Testis (tissue), 3 donors: Measurements from ENCODE around the gene ACBD6. TPM values are rescaled to one million over a fixed set of nuclear protein-coding genes. Genes with fewer than 3 reads are reported as not detected.

Source experiments
- DNase-seq: peaks from one replicate; pipeline ENCODE4 v3.0.0-alpha.2; 2019
- H3K27ac ChIP-seq, 2 donors: fragments of 200-600 bp; sonication (generic); one replicate each; pipeline ENCODE4 v1.5.1; 2019
- H3K27me3 ChIP-seq: fragments of 200-600 bp; sonication (generic); one replicate; pipeline ENCODE4 v1.5.1; 2019
- H3K36me3 ChIP-seq: fragments of 200-600 bp; sonication (generic); one replicate; pipeline ENCODE4 v1.5.1; 2017; ENCODE audit warnings: low read depth; ENCODE audit errors: missing control alignments
- H3K4me1 ChIP-seq: fragments of 200-600 bp; sonication (generic); one replicate; pipeline ENCODE4 v1.5.1; 2019
- H3K4me3 ChIP-seq, 2 donors: fragments of 200-600 bp; sonication (generic); one replicate each; pipeline ENCODE4 v1.5.1; 2017 to 2019
- H3K9me3 ChIP-seq: fragments of 200-600 bp; sonication (generic); one replicate; pipeline ENCODE4 v1.5.1; 2017
- POLR2A ChIP-seq: fragments of 450-650 bp; IDR thresholded peaks from one replicate; pipeline ENCODE4 v1.6.1; 2017; ENCODE audit warnings: antibody characterized with exemption, mild to moderate bottlenecking, moderate library complexity
- WGBS, 2 donors: methylation state at CpG; one replicate each; pipeline ENCODE4 v1.1.5; 2018; 5-methylcytosine and 5-hydroxymethylcytosine counted together
- intact Hi-C: fragments of 100-400 bp; cut with DNase I; formaldehyde crosslinking; loops from one replicate; pipeline ENCODE4 v1.15.1; 2023; ENCODE audit warnings: low total_unique reads
- polyA plus RNA-seq: library from polyadenylated mRNA; stranded (reverse); fragments of 350-450 nt; fragmentation: Illumina TruSeq; extraction: RNeasy Lipid Tissue Mini Kit (QIAGEN cat#74804); gene quantifications from one replicate; pipeline ENCODE4 v1.2.3, GENCODE V29; 2014; ENCODE audit warnings: low read depth, low replicate concordance; ENCODE audit not compliant: insufficient read depth
- total RNA-seq, 2 donors: library from RNA; depleted of rRNA; stranded (reverse); fragments of >200 nt; gene quantifications; one replicate each; pipeline ENCODE4 v1.2.3, GENCODE V29; 2016
- TF ChIP-seq, protein P1 (sequence below), 3 experiments: fragments of 450-650 bp in 2 of 3; fragments of 200-600 bp in 1 of 3; sonication (generic) in 1 of 3; IDR thresholded peaks; one replicate each; pipeline ENCODE4 v1.5.1; 2016 to 2019; ENCODE audit warnings: antibody characterized with exemption in 3 of 3, mild to moderate bottlenecking in 2 of 3, moderate library complexity in 1 of 3

The ACBD6 gene
- total and polyA plus RNA-seq, 3 donors from 2014 or later = 61.9 to 102 (median 97.2) TPM

DNA sequence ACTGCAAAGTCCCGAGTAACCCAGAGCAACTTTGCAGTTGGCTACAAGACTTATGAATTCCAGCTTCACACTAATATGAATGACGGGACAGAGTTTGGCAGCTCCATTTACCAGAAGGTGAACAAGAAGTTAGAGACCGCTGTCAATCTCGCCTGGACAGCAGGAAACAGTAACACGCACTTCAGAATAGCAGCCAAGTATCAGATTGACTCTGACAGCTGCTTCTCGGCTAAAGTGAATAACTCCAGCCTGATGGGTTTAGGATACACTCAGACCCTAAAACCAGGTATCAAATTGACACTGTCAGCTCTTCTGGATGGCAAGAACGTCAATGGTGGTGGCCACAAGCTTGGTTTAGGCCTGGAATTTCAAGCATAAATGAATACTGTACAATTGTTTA lies 66.8 kb downstream of the ACBD6 start:
- intact Hi-C loops = no loop called here
- H3K9me3 ChIP-seq = no peaks in the 10 kb centered on the region
- TF ChIP-seq, protein P1, sequence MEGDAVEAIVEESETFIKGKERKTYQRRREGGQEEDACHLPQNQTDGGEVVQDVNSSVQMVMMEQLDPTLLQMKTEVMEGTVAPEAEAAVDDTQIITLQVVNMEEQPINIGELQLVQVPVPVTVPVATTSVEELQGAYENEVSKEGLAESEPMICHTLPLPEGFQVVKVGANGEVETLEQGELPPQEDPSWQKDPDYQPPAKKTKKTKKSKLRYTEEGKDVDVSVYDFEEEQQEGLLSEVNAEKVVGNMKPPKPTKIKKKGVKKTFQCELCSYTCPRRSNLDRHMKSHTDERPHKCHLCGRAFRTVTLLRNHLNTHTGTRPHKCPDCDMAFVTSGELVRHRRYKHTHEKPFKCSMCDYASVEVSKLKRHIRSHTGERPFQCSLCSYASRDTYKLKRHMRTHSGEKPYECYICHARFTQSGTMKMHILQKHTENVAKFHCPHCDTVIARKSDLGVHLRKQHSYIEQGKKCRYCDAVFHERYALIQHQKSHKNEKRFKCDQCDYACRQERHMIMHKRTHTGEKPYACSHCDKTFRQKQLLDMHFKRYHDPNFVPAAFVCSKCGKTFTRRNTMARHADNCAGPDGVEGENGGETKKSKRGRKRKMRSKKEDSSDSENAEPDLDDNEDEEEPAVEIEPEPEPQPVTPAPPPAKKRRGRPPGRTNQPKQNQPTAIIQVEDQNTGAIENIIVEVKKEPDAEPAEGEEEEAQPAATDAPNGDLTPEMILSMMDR (IDR thresholded peaks at IDR 0.05) = no peak
- TF ChIP-seq POLR2A = no peak
- no peaks in the 10 kb centered on the region for H3K27me3 ChIP-seq
- DNase-seq = no peak
- no peaks in the 10 kb centered on the region for H3K36me3 ChIP-seq
- no peaks in the 10 kb centered on the region for H3K4me1 ChIP-seq
- H3K27ac ChIP-seq = no peak overlapping the region
- no peak overlapping the region for H3K4me3 ChIP-seq
- 94 to 98% methylated on average over 7 of the region's 7 CpGs for WGBS, 2 donors

GRCh38 chr1:180433873-180434272 lies 68.5 kb downstream of the ACBD6 start:
- intact Hi-C loops = no loop called here
- H3K4me1 ChIP-seq = no peaks in the 10 kb centered on the region
- H3K36me3 ChIP-seq = no peaks in the 10 kb centered on the region
- H3K27ac ChIP-seq = no peak overlapping the region
- DNase-seq = no peak
- H3K9me3 ChIP-seq = no peaks in the 10 kb centered on the region
- 85 to 92% methylated on average over 2 of the region's 2 CpGs for WGBS, 2 donors
- no peak overlapping the region for H3K4me3 ChIP-seq
- H3K27me3 ChIP-seq = no peaks in the 10 kb centered on the region
- TF ChIP-seq, protein P1 (IDR thresholded peaks at IDR 0.05) = no peak
- TF ChIP-seq POLR2A = no peak

GRCh38 chr1:180431683-180432082 lies 70.7 kb downstream of the ACBD6 start:
- DNase-seq = no peak
- Histone ChIP-seq H3K27ac (no peak overlapping the region), H3K4me1 (no peaks in the 10 kb centered on the region), H3K9me3 (no peaks in the 10 kb centered on the region), H3K27me3 (no peaks in the 10 kb centered on the region), H3K4me3 (no peak overlapping the region), H3K36me3 (no peaks in the 10 kb centered on the region)
- WGBS, 2 donors = 90 to 93% methylated on average over 6 of the region's 6 CpGs
- TF ChIP-seq, protein P1 (IDR thresholded peaks at IDR 0.05) = no peak
- no peak for TF ChIP-seq POLR2A
- intact Hi-C loops = no loop called here

- intact Hi-C loops = no loop called here
- Histone ChIP-seq H3K27ac (no peak overlapping the region), H3K4me3 (no peak overlapping the region), H3K36me3 (no peaks in the 10 kb centered on the region), H3K4me1 (no peaks in the 10 kb centered on the region), H3K27me3 (no peaks in the 10 kb centered on the region), H3K9me3 (no peaks in the 10 kb centered on the region)
- no peak for DNase-seq
- 93 to 95% methylated on average over 4 of the region's 4 CpGs for WGBS, 2 donors
- TF ChIP-seq, protein P1 (IDR thresholded peaks at IDR 0.05) = no peak
- no peak for TF ChIP-seq POLR2A
Measured at GRCh38 chr1:180428782-180429695, 73.3 kb downstream of the ACBD6 start.

DNA sequence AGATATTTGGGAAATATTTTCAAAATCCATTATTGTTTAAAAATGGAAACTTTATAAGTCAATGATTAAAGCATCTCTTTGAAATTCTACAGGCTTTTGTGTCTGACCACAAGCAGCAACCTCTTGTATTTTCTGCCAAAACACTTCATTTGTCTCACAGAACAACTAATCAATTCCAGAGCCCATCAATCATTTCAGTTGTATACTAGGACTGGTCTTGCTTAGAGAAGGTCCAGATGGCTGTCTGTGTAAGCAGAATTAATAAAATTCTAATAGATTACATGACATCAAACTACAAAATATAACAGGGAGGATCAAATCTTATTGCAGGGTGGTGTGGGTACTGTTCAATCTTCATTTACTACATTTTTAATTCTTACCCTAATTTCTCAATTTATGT lies 76.4 kb downstream of the ACBD6 start:
- Histone ChIP-seq H3K4me1 (no peaks in the 10 kb centered on the region), H3K4me3 (no peak overlapping the region), H3K27me3 (no peaks in the 10 kb centered on the region), H3K36me3 (no peaks in the 10 kb centered on the region), H3K27ac (no peak overlapping the region), H3K9me3 (no peaks in the 10 kb centered on the region)
- intact Hi-C loops = no loop called here
- TF ChIP-seq POLR2A = no peak
- TF ChIP-seq, protein P1 (IDR thresholded peaks at IDR 0.05) = no peak
- no peak for DNase-seq
